Measurements from ENCODE around the gene KSR1.

The KSR1 gene

GRCh38 chr17:27471321-27472269, 15.3 kb downstream of the KSR1 start:
- FAIRE-seq, result peak; percentile 96

GRCh38 chr17:27473190-27473747, 17.0 kb downstream of the KSR1 start:
- no peak for DNase-seq (ENCODE audit: insufficient read length, low spot score)
- FAIRE-seq, result no peak

More at GRCh38 chr17:27471321-27472269, 15.3 kb downstream of the KSR1 start:
- no peak for DNase-seq (ENCODE audit: insufficient read length, low spot score)

DNA sequence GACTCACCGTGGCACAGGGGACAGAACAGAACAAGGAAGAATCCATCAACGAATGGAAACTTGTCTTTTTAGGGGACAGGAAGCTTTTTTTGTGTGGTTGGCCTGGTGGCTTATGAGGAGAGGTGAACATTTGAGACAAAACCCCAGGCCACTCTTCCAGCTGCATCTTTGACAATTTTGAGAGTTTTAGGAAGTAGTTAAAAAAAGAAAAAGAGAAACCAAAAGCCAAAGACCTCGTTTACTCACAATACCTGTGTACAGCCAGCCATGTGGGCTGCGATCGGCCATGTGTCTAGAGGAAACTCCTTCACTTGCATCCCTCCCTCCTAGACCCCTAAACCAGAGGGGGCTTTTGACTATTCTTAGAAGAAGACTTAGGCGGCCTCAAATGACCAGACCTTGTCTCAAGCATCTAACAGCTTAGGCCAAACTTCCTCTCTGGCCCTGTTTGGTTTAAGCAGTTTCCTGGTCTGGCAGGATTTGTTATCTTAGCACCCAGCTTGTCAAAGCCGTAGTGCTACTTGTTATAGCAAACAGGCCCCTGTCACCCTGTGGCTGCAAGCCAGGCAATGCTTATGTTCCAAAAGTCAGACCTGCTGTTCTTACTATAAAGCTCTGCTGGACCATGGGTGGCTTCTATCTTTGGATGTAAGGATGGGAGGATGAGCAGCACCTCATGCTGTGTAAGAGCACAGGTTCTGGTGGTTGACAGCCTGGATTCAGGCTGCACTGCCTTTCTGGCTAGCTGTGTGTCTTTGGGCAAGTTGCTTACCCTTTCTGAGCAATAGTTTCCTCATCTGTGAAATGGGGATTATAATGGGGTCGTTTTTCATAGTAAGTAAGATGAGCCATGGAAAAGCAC, 17.7 kb downstream of the KSR1 start:
- FAIRE-seq, result peak; percentile 91
- no peak for DNase-seq (ENCODE audit: insufficient read length, low spot score)

DNA sequence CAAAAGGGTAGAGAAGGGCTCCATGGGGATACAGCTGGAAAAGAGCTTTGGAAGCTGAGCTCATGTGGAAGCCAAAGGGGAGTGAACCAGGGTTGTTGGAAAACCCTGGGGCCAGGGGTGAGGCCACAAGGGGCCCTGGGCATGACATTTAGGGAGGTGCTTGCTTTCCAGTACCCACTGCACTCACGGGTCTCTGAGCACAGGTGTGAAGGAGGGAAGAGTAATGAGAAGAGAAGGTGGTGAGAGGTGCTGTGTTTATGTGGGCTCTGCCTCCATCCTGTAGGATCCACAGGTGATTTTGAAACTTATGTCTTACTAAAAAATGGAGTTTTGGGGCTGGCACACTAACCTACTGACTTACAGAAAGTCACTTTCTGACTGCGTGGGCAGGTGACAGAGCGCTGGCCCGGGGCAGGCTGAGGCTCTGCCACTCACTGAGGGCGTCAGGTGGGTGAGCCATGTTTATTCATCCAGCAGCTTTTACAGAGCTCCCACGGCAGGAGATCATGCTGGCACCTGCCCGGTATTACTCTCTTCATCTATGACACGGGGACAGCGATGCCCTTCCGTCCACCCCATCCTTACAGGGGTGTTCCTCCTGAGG, 18.9 kb downstream of the KSR1 start:
- FAIRE-seq, result no peak
- DNase-seq (ENCODE audit: insufficient read length, low spot score), result no peak

DNA sequence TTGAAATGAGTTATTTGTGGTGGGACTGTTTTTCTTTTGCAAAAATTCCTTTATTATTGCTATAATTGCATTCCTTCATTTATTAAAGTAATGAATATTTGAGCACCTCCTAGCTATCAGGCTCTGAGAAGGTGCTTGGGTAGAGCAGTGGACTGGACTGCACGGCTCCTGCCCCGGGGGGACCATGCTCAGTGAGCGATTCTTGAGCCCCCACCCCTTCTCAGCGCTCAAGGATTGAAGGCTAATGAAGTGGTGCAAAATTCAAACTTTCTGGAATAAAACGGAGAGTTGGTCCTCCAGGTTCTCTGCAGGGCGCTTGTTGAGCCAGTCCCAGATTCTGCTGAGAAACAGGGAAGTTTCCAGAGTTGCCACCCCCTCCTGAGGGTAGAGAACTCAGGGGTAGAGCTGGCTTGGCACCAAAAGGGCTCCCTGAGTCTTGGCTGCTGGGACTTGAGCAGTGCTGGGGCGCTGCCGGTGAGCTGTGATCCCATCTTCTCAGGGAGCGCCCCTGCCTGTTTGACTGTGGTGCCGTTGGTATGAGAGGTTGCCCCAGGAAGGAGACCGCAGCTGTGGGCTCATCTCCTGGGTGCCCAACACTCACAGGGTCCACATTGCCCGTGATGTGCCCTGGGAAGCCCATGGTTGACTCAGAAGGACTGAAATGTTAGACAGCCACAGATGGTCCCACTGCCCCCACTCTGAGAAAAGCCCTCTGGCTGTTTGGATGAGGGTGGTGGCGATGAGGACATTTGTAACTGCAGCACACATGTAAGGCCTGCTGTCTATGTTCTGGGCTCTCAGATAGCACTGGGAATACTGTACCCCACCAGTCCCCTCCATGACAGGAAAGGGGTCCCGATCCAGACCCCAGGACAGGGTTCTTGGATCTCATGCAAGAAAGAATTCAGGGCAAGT, 20.0 kb downstream of the KSR1 start:
- DNase-seq (ENCODE audit: insufficient read length, low spot score), result no peak
- no peak for FAIRE-seq

DNA sequence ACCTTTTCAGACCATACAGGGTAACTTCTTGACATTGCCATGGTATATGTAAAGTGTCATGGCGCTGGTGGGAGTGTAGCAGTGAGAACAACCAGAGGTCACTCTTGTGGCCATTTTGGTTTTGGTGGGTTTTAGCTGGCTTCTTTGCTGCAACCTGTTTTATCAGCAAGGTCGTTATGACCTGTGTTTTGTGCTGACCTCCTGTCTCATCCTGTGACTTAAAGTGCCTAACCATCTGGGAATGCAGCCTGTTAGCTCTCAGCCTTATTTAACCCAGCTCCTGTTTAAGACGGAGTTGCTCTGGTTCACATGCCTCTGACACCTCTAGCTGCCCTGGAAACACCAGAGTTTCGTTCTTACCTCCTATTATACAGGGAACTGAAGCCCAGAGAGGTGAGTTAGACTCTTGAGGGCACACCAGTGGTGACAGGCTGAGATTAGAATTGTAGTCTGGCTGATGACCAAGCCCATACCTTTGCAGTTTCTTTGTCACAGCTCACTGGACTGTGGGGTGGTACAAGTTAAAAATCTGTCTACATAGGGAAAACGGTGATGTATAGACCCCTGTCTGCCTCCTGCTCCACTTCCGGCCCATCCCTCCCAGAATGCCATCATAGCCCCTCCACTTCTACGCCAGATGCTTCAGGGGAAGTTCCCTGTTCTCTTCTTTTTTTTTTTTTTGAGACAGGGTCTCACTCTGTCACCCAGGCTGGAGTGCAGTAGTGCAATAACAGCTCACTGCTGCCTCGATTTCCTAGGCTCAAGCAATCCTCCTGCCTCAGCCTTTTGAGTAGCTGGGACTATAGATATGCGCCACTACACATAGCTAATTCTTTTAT, 21.0 kb downstream of the KSR1 start:
- DNase-seq (ENCODE audit: insufficient read length, low spot score) (no peak), FAIRE-seq (peak; percentile 79)

- no peak for DNase-seq (ENCODE audit: insufficient read length, low spot score)
- no peak for FAIRE-seq
These were observed 21.9 kb downstream of the KSR1 start for GRCh38 chr17:27477971-27478684.

DNA sequence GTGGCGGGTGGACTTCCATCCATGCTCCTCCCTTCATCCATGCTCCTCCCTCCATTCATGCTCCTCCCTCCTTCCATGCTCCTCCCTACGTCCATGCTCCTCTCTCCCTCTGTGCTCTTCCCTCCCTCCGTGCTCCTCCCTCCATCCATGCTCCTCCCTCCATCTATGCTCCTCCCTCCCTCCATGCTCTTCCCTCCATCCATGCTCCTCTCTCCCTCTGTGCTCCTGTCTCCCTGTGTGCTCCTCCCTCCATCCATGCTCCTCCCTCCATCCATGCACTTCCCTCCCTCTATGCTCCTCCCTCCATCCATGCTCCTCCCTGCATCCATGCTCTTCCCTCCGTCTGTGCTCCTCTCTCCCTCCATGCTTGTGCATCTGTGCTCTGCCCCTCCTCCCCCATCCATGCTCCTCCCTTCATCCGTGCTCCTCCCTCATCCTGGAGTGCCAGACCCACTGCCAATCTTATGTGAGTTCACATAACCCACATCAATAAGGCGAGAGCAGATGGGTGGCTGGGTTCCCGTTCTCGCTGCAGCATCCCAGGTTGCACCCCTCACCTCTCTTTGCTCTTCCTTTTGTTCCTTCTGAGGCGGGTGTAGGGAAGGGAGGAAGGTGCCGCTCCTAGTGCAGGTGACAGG, 22.8 kb downstream of the KSR1 start:
- DNase-seq (ENCODE audit: insufficient read length, low spot score) (no peak), FAIRE-seq (no peak)

DNA sequence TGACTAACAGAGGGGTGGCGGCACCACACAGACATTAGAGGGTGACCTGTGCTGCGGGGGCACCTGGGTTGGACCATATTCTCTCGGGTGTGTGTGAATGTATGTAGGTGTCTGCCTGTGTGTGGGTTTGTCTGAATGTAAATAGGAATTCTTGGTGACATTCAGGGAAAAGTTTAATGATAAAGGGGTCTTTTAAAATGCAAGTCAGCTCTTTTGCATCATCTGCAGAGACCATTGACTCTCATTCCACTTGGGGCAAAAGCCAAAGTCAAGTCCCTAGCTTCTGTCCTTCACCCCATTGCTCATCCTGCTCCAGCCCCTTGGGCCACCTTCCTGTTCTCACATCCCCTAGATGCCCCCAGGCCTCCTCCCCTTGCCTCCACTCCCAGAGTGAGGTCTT, 23.6 kb downstream of the KSR1 start:
- no peak for DNase-seq (ENCODE audit: insufficient read length, low spot score)
- FAIRE-seq, result no peak

- DNase-seq (ENCODE audit: insufficient read length, low spot score) (no peak), FAIRE-seq (no peak)
These were observed 24.5 kb downstream of the KSR1 start for GRCh38 chr17:27480699-27481098.

DNA sequence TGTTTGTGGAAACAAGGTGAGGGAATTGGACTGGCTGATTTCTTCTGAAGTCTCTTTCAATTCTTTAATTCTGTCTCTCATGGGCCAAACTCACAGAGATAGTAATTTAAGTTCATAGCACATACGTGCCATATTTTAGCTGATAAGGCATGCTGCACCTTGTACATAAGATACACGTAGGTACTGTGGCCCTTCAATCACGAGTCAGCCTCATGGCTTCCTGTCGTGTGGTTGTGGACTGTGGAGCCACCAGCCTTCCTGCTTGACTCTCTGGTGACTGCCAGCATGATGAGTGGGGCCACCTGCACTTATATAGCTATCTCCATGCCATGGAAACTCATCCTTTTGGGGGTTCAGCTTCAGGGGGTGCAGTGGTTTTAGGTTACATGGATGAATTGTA, 25.1 kb downstream of the KSR1 start:
- FAIRE-seq (peak; percentile 87), DNase-seq (ENCODE audit: insufficient read length, low spot score) (peak; percentile 36)

DNA sequence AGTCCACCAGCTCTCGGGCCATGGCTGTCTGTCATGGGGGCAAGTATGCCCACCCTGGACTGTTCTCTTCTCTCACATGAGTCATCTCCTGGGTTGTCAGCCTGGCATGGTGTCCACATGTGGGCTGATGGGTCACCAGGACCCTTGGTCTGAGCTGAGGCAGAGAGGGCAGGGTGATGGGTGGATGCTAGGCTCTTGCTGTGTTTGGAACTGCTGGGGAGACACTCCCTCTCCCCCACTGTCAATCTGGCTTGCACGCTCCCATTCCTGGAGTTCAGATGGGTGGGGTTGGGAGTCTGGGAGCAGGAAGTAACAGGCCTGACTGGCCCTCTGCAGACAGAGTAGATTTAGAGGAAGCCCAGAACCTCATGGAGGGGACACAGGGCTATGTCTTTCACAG, 28.9 kb downstream of the KSR1 start:
- DNase-seq (ENCODE audit: insufficient read length, low spot score) (no peak), FAIRE-seq (no peak)

DNA sequence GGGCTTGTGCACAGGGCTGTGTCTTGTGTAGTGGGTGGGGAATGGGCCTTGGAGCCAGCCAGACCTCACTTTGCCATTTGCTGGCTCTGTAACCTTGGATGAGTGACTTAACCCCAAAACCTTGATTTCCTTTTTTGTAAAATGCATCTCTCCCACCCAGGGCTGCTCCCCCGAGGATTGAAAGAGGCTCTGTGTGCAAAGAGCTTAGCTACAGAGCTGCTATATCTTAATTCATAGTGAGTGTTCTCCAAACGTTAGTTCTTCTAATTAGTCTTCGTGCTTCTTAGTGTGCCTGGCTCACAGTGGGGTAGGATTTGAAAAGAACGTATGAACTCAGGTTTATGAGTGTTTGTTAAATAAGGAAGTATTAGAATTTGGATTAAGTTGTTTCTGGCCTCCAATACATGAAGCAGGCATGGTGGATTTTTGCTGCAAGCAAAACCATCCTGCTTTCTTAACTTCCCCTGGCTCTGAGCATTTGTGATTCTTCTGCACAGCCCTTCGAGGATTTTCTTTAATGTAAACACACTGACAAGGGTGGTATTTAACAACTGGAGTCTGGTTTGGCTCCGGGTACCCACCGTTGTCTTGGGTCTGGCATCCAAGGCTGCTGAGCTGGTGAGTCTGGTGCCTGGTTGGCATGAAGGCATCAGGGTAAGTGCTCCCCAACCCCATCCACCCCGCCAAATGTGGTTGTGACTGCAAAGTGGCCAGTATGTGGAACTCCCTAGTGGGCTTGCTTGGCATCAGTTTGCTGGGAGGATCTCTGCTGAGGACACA, 29.7 kb downstream of the KSR1 start:
- DNase-seq (ENCODE audit: insufficient read length, low spot score) (no peak), FAIRE-seq (no peak)

- FAIRE-seq (no peak), DNase-seq (ENCODE audit: insufficient read length, low spot score) (no peak)
These were observed 30.5 kb downstream of the KSR1 start for GRCh38 chr17:27486741-27487140.

DNA sequence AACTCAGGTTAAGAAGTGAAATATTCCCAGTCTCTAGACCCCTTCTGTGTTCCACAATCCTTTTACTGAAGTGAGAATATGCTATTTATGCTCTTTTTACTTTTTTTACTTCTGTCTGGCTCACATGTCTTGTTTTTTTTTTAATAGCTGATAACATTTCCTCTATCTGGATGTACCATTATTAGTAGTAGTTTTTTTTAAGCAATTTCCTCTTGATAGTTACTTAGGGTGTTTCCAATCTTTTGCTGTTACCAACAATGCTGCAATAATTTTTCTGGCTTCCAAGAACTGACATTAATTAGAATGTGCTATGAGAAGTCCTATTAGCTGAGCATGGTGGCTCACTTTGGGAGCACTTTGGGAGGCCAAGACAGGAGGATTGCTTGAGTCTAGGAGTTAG, 32.0 kb downstream of the KSR1 start:
- DNase-seq (ENCODE audit: insufficient read length, low spot score) (no peak), FAIRE-seq (no peak)

- no peak for FAIRE-seq
- DNase-seq (ENCODE audit: insufficient read length, low spot score), result no peak
These were observed 32.9 kb downstream of the KSR1 start for GRCh38 chr17:27489045-27489715.

DNA sequence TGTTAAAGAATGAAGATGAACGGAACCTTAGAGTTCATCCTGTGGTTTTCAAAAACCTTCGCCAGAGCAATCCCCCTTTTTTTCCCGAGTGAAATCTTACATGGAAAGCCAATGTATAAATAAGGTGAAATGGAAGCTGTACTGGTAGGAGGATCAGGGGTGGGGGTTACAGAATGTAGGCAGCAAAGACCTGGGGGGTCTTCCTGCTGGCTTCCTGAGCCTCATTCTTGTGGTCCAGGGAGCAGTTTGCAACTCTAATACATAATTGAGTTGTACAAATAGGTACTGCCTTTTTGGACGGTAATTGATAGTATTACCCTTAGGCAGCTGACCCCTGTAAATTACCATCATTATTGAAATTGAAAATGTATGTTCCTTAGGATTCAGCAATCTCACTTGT, 34.1 kb downstream of the KSR1 start:
- FAIRE-seq, result no peak
- DNase-seq (ENCODE audit: insufficient read length, low spot score), result no peak

All from GM19239 (cell line).